GM15510 (cell line): ENCODE results near the gene ERMN.

ENCODE experiments used
- POLR2A ChIP-seq: IDR thresholded peaks from 3 replicates; pipeline ENCODE4 v1.6.1; 2011; ENCODE audit warnings: borderline replicate concordance; ENCODE audit not compliant: insufficient read length; ENCODE audit errors: extremely low read depth

ERMN gene, protein sequence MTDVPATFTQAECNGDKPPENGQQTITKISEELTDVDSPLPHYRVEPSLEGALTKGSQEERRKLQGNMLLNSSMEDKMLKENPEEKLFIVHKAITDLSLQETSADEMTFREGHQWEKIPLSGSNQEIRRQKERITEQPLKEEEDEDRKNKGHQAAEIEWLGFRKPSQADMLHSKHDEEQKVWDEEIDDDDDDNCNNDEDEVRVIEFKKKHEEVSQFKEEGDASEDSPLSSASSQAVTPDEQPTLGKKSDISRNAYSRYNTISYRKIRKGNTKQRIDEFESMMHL

GRCh38 chr2:157325786-157326185 is at the start of gene ERMN:
Gene ERMN (minus strand): TSS chr2:157325824. CDS start chr2:157325642, 182 bp downstream.
- no peak for TF ChIP-seq POLR2A

DNA sequence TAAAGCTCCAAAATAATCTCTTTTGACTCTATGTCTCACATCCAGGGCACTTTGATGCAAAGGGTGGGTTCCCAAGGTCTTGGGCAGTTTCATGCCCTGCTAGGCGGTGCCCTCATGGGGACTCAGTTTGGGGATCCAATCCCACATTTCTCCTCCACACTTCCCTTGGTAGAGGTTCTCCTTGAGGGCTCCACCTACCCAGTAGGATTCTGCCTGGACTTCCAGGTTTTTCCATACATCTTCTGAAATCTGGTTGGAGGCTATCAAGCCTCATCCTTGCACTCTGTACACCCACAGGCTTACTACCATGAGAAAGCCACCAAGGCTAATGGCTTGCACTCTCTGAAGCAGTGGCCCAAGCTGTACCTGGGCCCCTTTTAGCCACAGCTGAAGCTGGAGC is 49.8 kb upstream of the ERMN start:
- TF ChIP-seq POLR2A: no peak

- TF ChIP-seq POLR2A: no peak
Measured at GRCh38 chr2:157367704-157368103, 42.1 kb upstream of the ERMN start.

- TF ChIP-seq POLR2A: no peak
Measured at GRCh38 chr2:157364257-157364974, 38.8 kb upstream of the ERMN start.

- TF ChIP-seq POLR2A: no peak
Measured at GRCh38 chr2:157363612-157364101, 38.0 kb upstream of the ERMN start.

DNA sequence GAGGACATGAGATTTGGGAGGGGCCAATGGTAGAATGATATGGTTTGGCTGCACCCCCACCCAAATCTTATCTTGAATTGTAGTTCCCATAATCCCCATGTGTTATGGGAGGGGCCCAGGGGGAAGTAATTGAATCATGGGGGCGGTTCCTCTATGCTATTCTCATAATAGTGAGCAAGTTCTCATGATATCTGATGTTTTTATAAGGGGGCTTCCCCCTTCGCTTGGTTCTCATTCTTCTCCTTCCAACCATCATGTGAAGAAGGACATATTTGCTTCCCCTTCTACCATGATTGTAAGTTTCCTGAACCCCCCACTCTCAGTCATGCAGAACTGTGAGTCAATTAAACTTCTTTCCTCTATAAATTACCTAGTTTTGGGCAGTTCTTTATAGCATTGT is 37.0 kb upstream of the ERMN start:
- TF ChIP-seq POLR2A: no peak

DNA sequence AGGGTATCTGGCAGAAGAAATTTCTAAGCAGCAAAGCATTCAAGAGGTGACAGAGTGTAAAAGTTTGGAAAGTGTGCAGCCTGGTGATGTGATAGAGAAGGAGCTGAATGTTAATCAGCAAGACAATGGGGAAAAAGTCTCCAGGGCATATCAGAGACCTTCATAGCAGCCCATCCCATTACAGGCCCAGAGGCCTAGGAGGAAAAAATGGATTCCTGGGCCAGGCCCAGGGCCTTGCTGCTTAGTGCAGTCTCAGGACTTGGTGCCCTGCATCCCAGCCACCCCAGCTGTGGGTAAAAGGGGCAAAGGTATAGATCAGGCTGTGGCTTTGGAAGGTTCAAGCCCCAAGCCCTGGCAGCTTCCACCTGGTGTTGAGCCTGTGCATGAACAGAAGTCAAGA is 35.9 kb upstream of the ERMN start:
- TF ChIP-seq POLR2A: no peak

- TF ChIP-seq POLR2A: no peak
Measured at GRCh38 chr2:157359628-157360027, 34.0 kb upstream of the ERMN start.

DNA sequence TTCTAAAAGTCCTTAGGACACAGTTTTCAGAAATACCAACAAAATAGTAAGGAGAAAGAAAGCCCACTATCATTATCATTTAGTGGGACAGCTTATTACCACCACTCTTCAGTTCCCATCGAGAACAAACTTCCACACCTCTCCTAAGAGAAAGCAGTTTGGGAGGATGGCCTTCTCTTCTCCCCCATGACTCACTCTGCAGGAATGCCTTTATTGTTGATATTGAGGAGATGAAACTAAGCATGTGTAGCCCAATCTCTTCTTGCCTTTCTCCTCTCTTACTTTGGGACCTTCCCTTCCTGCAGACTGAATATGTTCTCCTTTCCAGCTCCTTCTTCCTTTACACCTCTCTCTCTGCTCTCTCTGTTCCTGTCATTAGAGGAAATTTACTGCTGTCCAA is 30.0 kb upstream of the ERMN start:
- TF ChIP-seq POLR2A: no peak

- no peak for TF ChIP-seq POLR2A
Measured at GRCh38 chr2:157349949-157350515, 24.4 kb upstream of the ERMN start.

- no peak for TF ChIP-seq POLR2A
Measured at GRCh38 chr2:157348291-157348921, 22.8 kb upstream of the ERMN start.

GRCh38 chr2:157345647-157346389 is 20.2 kb upstream of the ERMN start:
- no peak for TF ChIP-seq POLR2A

DNA sequence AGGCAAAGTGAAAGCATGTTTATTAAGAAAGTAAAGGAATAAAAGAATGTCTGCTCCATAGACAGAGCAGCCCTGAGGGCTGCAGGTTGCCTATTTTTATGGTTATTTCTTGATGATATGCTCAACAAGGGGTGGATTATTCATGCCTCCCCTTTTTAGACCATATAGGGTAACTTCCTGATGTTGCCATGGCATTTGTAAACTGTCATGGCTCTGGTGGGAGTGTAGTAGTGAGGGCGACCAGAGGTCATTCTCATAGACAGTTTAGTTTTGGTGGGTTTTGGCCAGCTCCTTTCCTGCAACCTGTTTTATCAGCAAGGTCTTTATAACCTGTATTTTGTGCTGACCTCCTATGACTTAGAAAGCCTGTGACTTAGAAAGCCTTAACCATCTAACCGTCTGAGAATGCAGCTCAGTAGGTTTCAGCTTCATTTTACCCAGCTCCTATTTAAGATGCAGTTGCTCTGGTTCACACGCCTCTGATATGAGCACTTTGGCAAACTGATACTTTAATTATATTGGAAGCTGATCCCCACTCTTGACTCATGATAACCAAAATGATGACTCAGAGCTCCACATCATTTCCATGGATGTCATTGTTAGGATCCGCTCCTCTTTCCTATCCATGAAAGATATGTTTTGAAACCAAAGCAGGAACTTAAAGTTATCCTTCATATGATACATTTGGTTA is 14.5 kb upstream of the ERMN start:
- TF ChIP-seq POLR2A: no peak

- TF ChIP-seq POLR2A: no peak
Measured at GRCh38 chr2:157337978-157338377, 12.4 kb upstream of the ERMN start.
